ENCODE measurements around the gene MYCBP2.
"Not testable (repeated sequence)": the region's sequence is repeated elsewhere in the genome, so short reads cannot be mapped to it uniquely, and the experiment has no call there.

MYCBP2 gene

GRCh38 chr13:77329133-77329910 is 2.4 kb upstream of the MYCBP2 start:
- peak; percentile 62 for ATAC-seq (replicated peaks)
- Mint-ChIP-seq H3K4me3 (peak overlapping the region; percentile 96 to 100), H3K9me3 (no peaks in the 10 kb centered on the region), H3K36me3 (ENCODE audit: insufficient read depth) (peaks cover 35% of the 10 kb centered on the region), H3K4me1 (ENCODE audit: low read depth in 2 of 2) (peaks cover 29 to 38% of the 10 kb centered on the region in 2 donors), H3K27ac (peak overlapping the region; percentile 90 to 94), H3K27me3 (no peaks in the 10 kb centered on the region)
- peak; percentile 84 to 86 (median 84) for DNase-seq

DNA sequence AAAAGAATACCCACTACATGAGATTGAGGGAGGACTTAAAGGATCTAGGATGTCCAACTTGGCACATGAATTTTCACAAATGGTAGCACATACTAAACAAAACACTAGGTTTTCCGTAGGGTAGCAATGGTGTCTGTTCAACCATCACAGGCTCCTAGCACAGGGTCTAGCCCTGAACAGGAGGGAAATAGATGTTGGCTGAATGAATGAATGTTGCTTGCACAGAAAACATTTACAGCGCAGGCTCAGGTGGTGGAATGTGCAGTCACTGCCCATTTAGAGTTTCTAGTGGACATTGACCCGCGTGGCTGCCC is 1.9 kb upstream of the MYCBP2 start:
- DNase-seq (no peak), ATAC-seq (replicated peaks) (no peak)
- H3K4me1 Mint-ChIP-seq (ENCODE audit: low read depth in 2 of 2): peaks cover 33 to 44% of the 10 kb centered on the region in 2 donors
- H3K4me3 Mint-ChIP-seq: peak overlapping the region; percentile 96 to 100
- peak overlapping the region; percentile 90 to 94 for H3K27ac Mint-ChIP-seq
- H3K36me3 Mint-ChIP-seq (ENCODE audit: insufficient read depth): peaks cover 35% of the 10 kb centered on the region
- no peaks in the 10 kb centered on the region for H3K27me3 Mint-ChIP-seq
- no peaks in the 10 kb centered on the region for H3K9me3 Mint-ChIP-seq

- peaks cover 53 to 69% of the 10 kb centered on the region in 2 donors for H3K4me1 Mint-ChIP-seq (ENCODE audit: low read depth in 2 of 2)
- H3K9me3 Mint-ChIP-seq: no peaks in the 10 kb centered on the region
- H3K27ac Mint-ChIP-seq: peak overlapping the region; percentile 96 to 98
- ATAC-seq (replicated peaks) (no peak), DNase-seq (peak in 1 of 3 experiments; percentile 23)
- peak overlapping the region; percentile 88 to 100 for H3K4me3 Mint-ChIP-seq
- H3K27me3 Mint-ChIP-seq: no peaks in the 10 kb centered on the region
- peaks cover 31% of the 10 kb centered on the region for H3K36me3 Mint-ChIP-seq (ENCODE audit: insufficient read depth)
Measured at GRCh38 chr13:77325371-77325980, 1.4 kb downstream of the MYCBP2 start.

- Mint-ChIP-seq H3K27me3 (no peaks in the 10 kb centered on the region), H3K4me3 (peak overlapping the region; percentile 88 to 100), H3K4me1 (ENCODE audit: low read depth in 2 of 2) (peaks cover 55 to 73% of the 10 kb centered on the region in 2 donors), H3K36me3 (ENCODE audit: insufficient read depth) (peaks cover 20% of the 10 kb centered on the region), H3K9me3 (no peaks in the 10 kb centered on the region), H3K27ac (peak overlapping the region in 1 of 2 donors; percentile 98)
- DNase-seq (no peak), ATAC-seq (replicated peaks) (no peak)
Measured at GRCh38 chr13:77323858-77324257, 3.0 kb downstream of the MYCBP2 start.

DNA sequence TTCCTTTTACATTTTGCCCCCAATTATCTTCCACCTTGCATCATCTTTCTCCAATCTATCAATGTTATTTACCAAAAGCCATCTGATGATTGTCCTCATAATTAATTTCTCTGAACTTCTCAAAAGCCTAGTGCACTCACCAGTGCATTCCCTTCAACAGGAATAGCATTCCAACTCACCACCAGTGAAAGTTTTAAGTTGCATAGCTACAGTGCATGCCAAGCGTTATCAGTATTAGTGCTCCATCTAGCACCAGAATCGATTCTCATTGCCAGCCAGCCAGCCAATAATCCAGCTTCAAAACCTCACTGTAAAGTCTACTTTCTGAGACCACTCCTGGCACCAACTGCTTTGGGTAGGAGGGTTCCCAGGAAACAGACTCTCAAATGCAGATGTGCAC is 7.4 kb downstream of the MYCBP2 start:
- H3K27ac Mint-ChIP-seq: peak overlapping the region in 1 of 2 donors; percentile 16
- no peaks in the 10 kb centered on the region for H3K36me3 Mint-ChIP-seq (ENCODE audit: insufficient read depth)
- no peaks in the 10 kb centered on the region for H3K9me3 Mint-ChIP-seq
- H3K4me1 Mint-ChIP-seq (ENCODE audit: low read depth in 2 of 2): peaks cover 65 to 80% of the 10 kb centered on the region in 2 donors
- DNase-seq: no peak
- no peak overlapping the region for H3K4me3 Mint-ChIP-seq
- H3K27me3 Mint-ChIP-seq: no peaks in the 10 kb centered on the region
- no peak for ATAC-seq (replicated peaks)

GRCh38 chr13:77318741-77319140 is 8.2 kb downstream of the MYCBP2 start:
- H3K4me3 Mint-ChIP-seq: peak overlapping the region in 1 of 2 donors; percentile 23
- ATAC-seq (replicated peaks) (no peak), DNase-seq (no peak)
- no peak overlapping the region for H3K27ac Mint-ChIP-seq
- H3K27me3 Mint-ChIP-seq: no peaks in the 10 kb centered on the region
- H3K9me3 Mint-ChIP-seq: no peaks in the 10 kb centered on the region
- peaks cover 68 to 80% of the 10 kb centered on the region in 2 donors for H3K4me1 Mint-ChIP-seq (ENCODE audit: low read depth in 2 of 2)
- H3K36me3 Mint-ChIP-seq (ENCODE audit: insufficient read depth): no peaks in the 10 kb centered on the region

GRCh38 chr13:77316430-77316829 is 10.5 kb downstream of the MYCBP2 start:
- H3K27me3 Mint-ChIP-seq: no peaks in the 10 kb centered on the region
- peaks cover 58 to 76% of the 10 kb centered on the region in 2 donors for H3K4me1 Mint-ChIP-seq (ENCODE audit: low read depth in 2 of 2)
- peak overlapping the region in 1 of 2 donors; percentile 68 for H3K27ac Mint-ChIP-seq
- peak overlapping the region; percentile 55 to 56 for H3K4me3 Mint-ChIP-seq
- ATAC-seq (replicated peaks) (no peak), DNase-seq (no peak)
- H3K9me3 Mint-ChIP-seq: no peaks in the 10 kb centered on the region
- H3K36me3 Mint-ChIP-seq (ENCODE audit: insufficient read depth): no peaks in the 10 kb centered on the region

GRCh38 chr13:77315509-77315908 is 11.4 kb downstream of the MYCBP2 start:
- H3K9me3 Mint-ChIP-seq; DNase-seq; H3K4me3 Mint-ChIP-seq; H3K27me3 Mint-ChIP-seq; ATAC-seq (replicated peaks); H3K36me3 Mint-ChIP-seq (ENCODE audit: insufficient read depth): not testable (repeated sequence)
- H3K4me1 Mint-ChIP-seq (ENCODE audit: low read depth in 2 of 2): peaks cover 62 to 80% of the 10 kb centered on the region in 2 donors
- H3K27ac Mint-ChIP-seq: peak overlapping the region in 1 of 2 donors; percentile 68

- DNase-seq: no peak
- H3K4me3 Mint-ChIP-seq: no peak overlapping the region
- peaks cover 59 to 80% of the 10 kb centered on the region in 2 donors for H3K4me1 Mint-ChIP-seq (ENCODE audit: low read depth in 2 of 2)
- no peaks in the 10 kb centered on the region for H3K9me3 Mint-ChIP-seq
- no peak for ATAC-seq (replicated peaks)
- H3K27ac Mint-ChIP-seq: no peak overlapping the region
- no peaks in the 10 kb centered on the region for H3K36me3 Mint-ChIP-seq (ENCODE audit: insufficient read depth)
- no peaks in the 10 kb centered on the region for H3K27me3 Mint-ChIP-seq
Measured at GRCh38 chr13:77313923-77314322, 13.0 kb downstream of the MYCBP2 start.

DNA sequence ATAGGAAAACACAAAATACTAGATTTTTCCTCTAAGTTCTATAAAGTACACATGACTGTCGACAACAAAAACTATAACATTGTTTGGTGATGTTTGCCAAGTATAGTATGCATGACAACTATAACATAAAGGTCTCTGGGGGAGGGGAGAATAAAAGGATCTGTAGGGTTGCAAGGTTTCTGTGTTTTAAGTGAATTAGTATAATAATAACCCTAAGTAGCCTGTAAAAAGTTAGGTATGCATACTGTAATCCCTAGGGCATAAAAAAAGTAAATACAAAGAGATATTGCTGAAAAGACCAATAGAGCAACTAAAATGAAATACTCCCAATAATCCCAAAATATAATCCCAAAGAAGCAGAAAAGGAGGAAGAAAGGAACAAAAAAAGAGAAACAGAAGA is 14.6 kb downstream of the MYCBP2 start:
- no peak overlapping the region for H3K4me3 Mint-ChIP-seq
- H3K27me3 Mint-ChIP-seq: no peaks in the 10 kb centered on the region
- H3K36me3 Mint-ChIP-seq (ENCODE audit: insufficient read depth): no peaks in the 10 kb centered on the region
- H3K4me1 Mint-ChIP-seq (ENCODE audit: low read depth in 2 of 2): peaks cover 62 to 85% of the 10 kb centered on the region in 2 donors
- H3K9me3 Mint-ChIP-seq: no peaks in the 10 kb centered on the region
- H3K27ac Mint-ChIP-seq: no peak overlapping the region
- no peak for ATAC-seq (replicated peaks)
- no peak for DNase-seq

DNA sequence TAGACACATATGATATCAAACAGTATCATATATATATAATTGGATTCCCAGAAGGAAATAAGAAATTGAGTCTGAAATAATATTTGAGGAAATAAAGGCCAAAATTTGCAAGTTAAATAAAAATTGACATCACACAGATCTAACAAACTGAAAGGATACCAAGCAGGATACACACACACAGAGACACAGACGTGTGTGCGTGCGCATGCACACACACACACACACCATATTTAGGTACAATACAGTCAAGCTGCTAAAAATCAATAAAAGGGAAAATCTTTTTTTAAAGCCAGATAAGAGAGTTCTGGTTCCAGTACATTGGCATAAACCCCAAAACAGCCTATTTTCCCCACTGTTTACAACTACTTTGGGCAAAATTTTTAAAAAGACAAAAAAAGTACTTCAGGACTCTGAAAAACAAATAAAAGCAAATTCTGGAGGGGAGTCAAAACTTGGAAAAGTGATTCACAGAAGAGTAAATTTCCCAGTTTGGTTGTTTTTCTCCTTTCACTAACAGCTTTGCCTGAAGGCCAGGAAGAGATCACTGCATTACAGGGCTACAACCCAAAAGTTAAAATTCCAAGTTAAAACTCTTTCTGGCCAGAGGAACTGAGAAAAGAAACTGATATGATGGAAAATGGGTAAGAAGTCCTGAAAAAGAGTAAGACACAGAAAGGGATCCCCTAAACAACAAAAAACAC is 16.2 kb downstream of the MYCBP2 start:
- ATAC-seq (replicated peaks) (no peak), DNase-seq (no peak)
- no peaks in the 10 kb centered on the region for H3K27me3 Mint-ChIP-seq
- peaks cover 56 to 83% of the 10 kb centered on the region in 2 donors for H3K4me1 Mint-ChIP-seq (ENCODE audit: low read depth in 2 of 2)
- H3K36me3 Mint-ChIP-seq (ENCODE audit: insufficient read depth): no peaks in the 10 kb centered on the region
- H3K27ac Mint-ChIP-seq: peak overlapping the region; percentile 18 to 35
- no peaks in the 10 kb centered on the region for H3K9me3 Mint-ChIP-seq
- peak overlapping the region in 1 of 2 donors; percentile 30 for H3K4me3 Mint-ChIP-seq

GRCh38 chr13:77310161-77310560 is 16.7 kb downstream of the MYCBP2 start:
- DNase-seq (no peak), ATAC-seq (replicated peaks) (no peak)
- no peaks in the 10 kb centered on the region for H3K36me3 Mint-ChIP-seq (ENCODE audit: insufficient read depth)
- H3K4me3 Mint-ChIP-seq: peak overlapping the region; percentile 5 to 11
- peaks cover 58 to 86% of the 10 kb centered on the region in 2 donors for H3K4me1 Mint-ChIP-seq (ENCODE audit: low read depth in 2 of 2)
- H3K27me3 Mint-ChIP-seq: no peaks in the 10 kb centered on the region
- peak overlapping the region in 1 of 2 donors; percentile 18 for H3K27ac Mint-ChIP-seq
- H3K9me3 Mint-ChIP-seq: no peaks in the 10 kb centered on the region

GRCh38 chr13:77309254-77309653 is 17.6 kb downstream of the MYCBP2 start:
- peak overlapping the region in 1 of 2 donors; percentile 47 for H3K4me3 Mint-ChIP-seq

More at GRCh38 chr13:77309254-77309653, 17.6 kb downstream of the MYCBP2 start:
- DNase-seq (no peak), ATAC-seq (replicated peaks) (peak; percentile 45)
- Mint-ChIP-seq H3K9me3 (no peaks in the 10 kb centered on the region), H3K4me1 (ENCODE audit: low read depth in 2 of 2) (peaks cover 53 to 85% of the 10 kb centered on the region in 2 donors), H3K27ac (peak overlapping the region in 1 of 2 donors; percentile 68), H3K36me3 (ENCODE audit: insufficient read depth) (no peaks in the 10 kb centered on the region), H3K27me3 (no peaks in the 10 kb centered on the region)

Measured in effector memory CD8-positive, alpha-beta T cell (primary cell).